ENCODE measurements around the gene ARL4C. TPM values are rescaled to one million over a fixed set of nuclear protein-coding genes. Genes with fewer than 3 reads are reported as not detected.

The ARL4C gene, protein sequence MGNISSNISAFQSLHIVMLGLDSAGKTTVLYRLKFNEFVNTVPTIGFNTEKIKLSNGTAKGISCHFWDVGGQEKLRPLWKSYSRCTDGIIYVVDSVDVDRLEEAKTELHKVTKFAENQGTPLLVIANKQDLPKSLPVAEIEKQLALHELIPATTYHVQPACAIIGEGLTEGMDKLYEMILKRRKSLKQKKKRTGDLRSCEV
- 4.0 and 5.2 TPM in 2 replicates for total RNA-seq

GRCh38 chr2:234496835-234497593, at the start of gene ARL4C:
Gene ARL4C, minus strand, starts transcription at chr2:234497081. Its CDS starts 495 bp downstream, at chr2:234496586.

Measured in bronchus fibroblast of lung (primary cell).